Upper lobe of left lung (tissue), 6 donors: Measurements from ENCODE around the gene SLC52A3. TPM values are rescaled to one million over a fixed set of nuclear protein-coding genes. Genes with fewer than 3 reads are reported as not detected.
"Not testable (repeated sequence)": the region's sequence is repeated elsewhere in the genome, so short reads cannot be mapped to it uniquely, and the experiment has no call there.

Experiments used
- ATAC-seq, 2 donors: fragments of 200-7000 bp; cut with Tn5 transposase; one replicate each; pipeline ENCODE4 v1.9.1; 2022; ENCODE audit warnings: mild to moderate bottlenecking in 2 of 2, moderate library complexity in 2 of 2; ENCODE audit not compliant: low FRiP score in 2 of 2
- DNase-seq, 2 donors: peaks; one replicate each; pipeline ENCODE4 v3.0.0-alpha.2; 2019 to 2020
- H3K27ac ChIP-seq, 4 donors: fragments of 200-600 bp; sonication (generic); one replicate each; pipeline ENCODE4 v1.5.1; 2016 to 2019
- H3K27me3 ChIP-seq, 4 donors: fragments of 200-600 bp; sonication (generic); one replicate each; pipeline ENCODE4 v1.5.1; 2017 to 2019
- H3K36me3 ChIP-seq, 4 donors: fragments of 200-600 bp; sonication (generic); one replicate each; pipeline ENCODE4 v1.5.1; 2016 to 2019
- H3K4me1 ChIP-seq, 4 donors: fragments of 200-600 bp; sonication (generic); one replicate each; pipeline ENCODE4 v1.5.1; 2018 to 2019
- H3K4me3 ChIP-seq, 4 donors: fragments of 200-600 bp; sonication (generic); one replicate each; pipeline ENCODE4 v1.5.1; 2017 to 2019; ENCODE audit warnings: mild to moderate bottlenecking in 2 of 4, moderate library complexity in 1 of 4
- H3K9me3 ChIP-seq, 4 donors: fragments of 200-600 bp; sonication (generic); one replicate each; pipeline ENCODE4 v1.5.1; 2018 to 2019
- CTCF ChIP-seq, 6 experiments: fragments of 450-650 bp in 4 of 6; fragments of 200-600 bp in 2 of 6; sonication (generic) in 2 of 6; IDR thresholded peaks; one replicate each; pipeline ENCODE4 v1.5.1; 2016 to 2019; ENCODE audit warnings: antibody characterized with exemption in 6 of 6
- EP300 ChIP-seq, 4 donors: sonication (generic); formaldehyde crosslinking; IDR thresholded peaks; one replicate each; pipeline ENCODE4 v1.5.1; 2017; ENCODE audit warnings: antibody characterized with exemption in 4 of 4, control low read depth in 2 of 4
- POLR2A ChIP-seq, 4 donors: fragments of 450-650 bp; IDR thresholded peaks; one replicate each; pipeline ENCODE4 v1.5.1; 2016 to 2017; ENCODE audit warnings: antibody characterized with exemption in 4 of 4, mild to moderate bottlenecking in 2 of 4
- POLR2AphosphoS5 ChIP-seq, 2 donors: sonication (generic); formaldehyde crosslinking; IDR thresholded peaks; one replicate each; pipeline ENCODE4 v1.5.1; 2017; ENCODE audit warnings: antibody characterized with exemption in 2 of 2
- WGBS, 2 donors: methylation state at CpG; one replicate each; pipeline ENCODE4 v1.1.5; 2017 to 2018; 5-methylcytosine and 5-hydroxymethylcytosine counted together
- total RNA-seq, 6 donors: library from RNA; depleted of rRNA in 4 of 6; stranded (reverse); fragments of >200 nt in 4 of 6; gene quantifications; one replicate each; pipeline versions ENCODE4 v1.1.0 to v1.2.1, GENCODE V29; 2016 to 2021
- donor health status: DM: no; HTN: no; CAD: no; lungs with moderate emphysema.
- donor health status: DM: no; HTN: yes; CAD: no; lungs with severe emphysema.

Gene SLC52A3
- total RNA-seq, 6 donors from 2014 or later: 0.89 to 3.5 (median 3.1) TPM

- no peaks in the 10 kb centered on the region for H3K9me3 ChIP-seq
- WGBS, 2 donors: 84 to 96% methylated on average over 7 of the region's 7 CpGs
- no peaks in the 10 kb centered on the region for H3K36me3 ChIP-seq
- TF ChIP-seq CTCF (IDR thresholded peaks at IDR 0.05) (no peak), EP300 (IDR thresholded peaks at IDR 0.05) (no peak), POLR2AphosphoS5 (IDR thresholded peaks at IDR 0.05) (no peak), POLR2A (IDR thresholded peaks at IDR 0.05) (no peak)
- ATAC-seq: no peak
- H3K27ac ChIP-seq: no peak overlapping the region
- H3K27me3 ChIP-seq: peaks cover 0 to 19% (median 13%) of the 10 kb centered on the region in 4 donors
- no peak for DNase-seq
- no peak overlapping the region for H3K4me3 ChIP-seq
- H3K4me1 ChIP-seq: peaks cover 0 to 13% (median 10%) of the 10 kb centered on the region in 4 donors
Observed at GRCh38 chr20:725491-725890, 42.8 kb downstream of the SLC52A3 start.

GRCh38 chr20:724797-725196 lies 43.5 kb downstream of the SLC52A3 start:
- WGBS, 2 donors: 76 to 78% methylated on average over 7 of the region's 7 CpGs
- H3K27ac ChIP-seq: not testable (repeated sequence)
- H3K27me3 ChIP-seq: peaks cover 0 to 19% (median 13%) of the 10 kb centered on the region in 4 donors

GRCh38 chr20:723756-724155 lies 44.5 kb downstream of the SLC52A3 start:
- Histone ChIP-seq H3K36me3 (no peaks in the 10 kb centered on the region), H3K27me3 (peaks cover 0 to 16% (median 11%) of the 10 kb centered on the region in 4 donors), H3K9me3 (no peaks in the 10 kb centered on the region), H3K4me3 (no peak overlapping the region), H3K27ac (no peak overlapping the region), H3K4me1 (peaks cover 0 to 11% (median 10%) of the 10 kb centered on the region in 4 donors)
- DNase-seq (no peak), ATAC-seq (no peak)
- WGBS, 2 donors: 58 to 68% methylated on average over 7 of the region's 8 CpGs
- no peak for TF ChIP-seq EP300 (IDR thresholded peaks at IDR 0.05)
- no peak for TF ChIP-seq CTCF (IDR thresholded peaks at IDR 0.05)
- TF ChIP-seq POLR2A (IDR thresholded peaks at IDR 0.05): no peak
- no peak for TF ChIP-seq POLR2AphosphoS5 (IDR thresholded peaks at IDR 0.05)

More at GRCh38 chr20:724797-725196, 43.5 kb downstream of the SLC52A3 start:
- not testable (repeated sequence) for H3K4me3 ChIP-seq, DNase-seq, H3K36me3 ChIP-seq, H3K9me3 ChIP-seq, ATAC-seq
- peaks cover 0 to 13% (median 10%) of the 10 kb centered on the region in 4 donors for H3K4me1 ChIP-seq

- H3K4me3 ChIP-seq: no peak overlapping the region
- H3K36me3 ChIP-seq: no peaks in the 10 kb centered on the region
- WGBS, 2 donors: 76 to 80% methylated on average over 9 to 10 of the region's 11 CpGs
- DNase-seq (peak in 1 of 2 donors; percentile 30), ATAC-seq (no peak)
- H3K27ac ChIP-seq: no peak overlapping the region
- H3K9me3 ChIP-seq: no peaks in the 10 kb centered on the region
- peaks cover 0 to 10% (median 5%) of the 10 kb centered on the region in 4 donors for H3K27me3 ChIP-seq
- TF ChIP-seq POLR2A (IDR thresholded peaks at IDR 0.05): no peak
- TF ChIP-seq EP300 (IDR thresholded peaks at IDR 0.05): no peak
- no peak for TF ChIP-seq POLR2AphosphoS5 (IDR thresholded peaks at IDR 0.05)
- TF ChIP-seq CTCF (IDR thresholded peaks at IDR 0.05): no peak
- peaks cover 0 to 4% (median 3%) of the 10 kb centered on the region in 4 donors for H3K4me1 ChIP-seq
Observed at GRCh38 chr20:722822-723644, 45.3 kb downstream of the SLC52A3 start.

- H3K4me3 ChIP-seq: no peak overlapping the region
- no peak overlapping the region for H3K27ac ChIP-seq
- 90 to 95% methylated on average over 4 of the region's 4 CpGs for WGBS, 2 donors
- no peaks in the 10 kb centered on the region for H3K4me1 ChIP-seq
- peaks cover 0 to 4% (median under 1%) of the 10 kb centered on the region in 4 donors for H3K27me3 ChIP-seq
- DNase-seq (no peak), ATAC-seq (no peak)
- H3K36me3 ChIP-seq: no peaks in the 10 kb centered on the region
- TF ChIP-seq EP300 (IDR thresholded peaks at IDR 0.05) (no peak), CTCF (IDR thresholded peaks at IDR 0.05) (no peak), POLR2A (IDR thresholded peaks at IDR 0.05) (no peak), POLR2AphosphoS5 (IDR thresholded peaks at IDR 0.05) (no peak)
- no peaks in the 10 kb centered on the region for H3K9me3 ChIP-seq
Observed at GRCh38 chr20:721876-722275, 46.4 kb downstream of the SLC52A3 start.
